Myocyte (in vitro differentiated cells): ENCODE data around the gene EDEM1. TPM values are rescaled to one million over a fixed set of nuclear protein-coding genes. Genes with fewer than 3 reads are reported as not detected.

Experiments used
- DNase-seq: peaks from one replicate; pipeline ENCODE4 v3.0.0-alpha.2; 2012; ENCODE audit warnings: low read depth
- total RNA-seq: library from RNA; depleted of rRNA; stranded (reverse); fragments of >200 nt; gene quantifications from 2 replicates; pipeline ENCODE4 v1.2.3, GENCODE V29; 2014

Gene EDEM1
- total RNA-seq, 1 donor from 2014 or later: 9.1 TPM

DNA sequence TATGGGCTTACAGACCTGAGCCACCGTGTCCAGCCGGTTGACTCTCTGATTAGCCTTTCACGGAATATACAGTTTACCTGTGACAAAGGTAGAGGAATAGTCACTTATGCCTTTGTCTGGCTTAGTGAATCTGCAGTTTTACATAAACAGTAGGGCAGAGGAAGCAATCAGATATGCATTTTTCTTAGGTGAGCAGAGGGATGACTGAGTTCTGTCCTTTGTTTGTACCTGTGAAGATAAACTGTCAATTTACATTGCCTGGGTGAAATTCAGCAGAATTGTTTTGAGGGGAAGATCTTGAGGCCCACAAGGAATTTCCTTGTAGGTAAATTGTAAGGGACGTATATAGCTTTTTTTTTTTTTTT lies 10.8 kb downstream of the EDEM1 start:
- no peak for DNase-seq

DNA sequence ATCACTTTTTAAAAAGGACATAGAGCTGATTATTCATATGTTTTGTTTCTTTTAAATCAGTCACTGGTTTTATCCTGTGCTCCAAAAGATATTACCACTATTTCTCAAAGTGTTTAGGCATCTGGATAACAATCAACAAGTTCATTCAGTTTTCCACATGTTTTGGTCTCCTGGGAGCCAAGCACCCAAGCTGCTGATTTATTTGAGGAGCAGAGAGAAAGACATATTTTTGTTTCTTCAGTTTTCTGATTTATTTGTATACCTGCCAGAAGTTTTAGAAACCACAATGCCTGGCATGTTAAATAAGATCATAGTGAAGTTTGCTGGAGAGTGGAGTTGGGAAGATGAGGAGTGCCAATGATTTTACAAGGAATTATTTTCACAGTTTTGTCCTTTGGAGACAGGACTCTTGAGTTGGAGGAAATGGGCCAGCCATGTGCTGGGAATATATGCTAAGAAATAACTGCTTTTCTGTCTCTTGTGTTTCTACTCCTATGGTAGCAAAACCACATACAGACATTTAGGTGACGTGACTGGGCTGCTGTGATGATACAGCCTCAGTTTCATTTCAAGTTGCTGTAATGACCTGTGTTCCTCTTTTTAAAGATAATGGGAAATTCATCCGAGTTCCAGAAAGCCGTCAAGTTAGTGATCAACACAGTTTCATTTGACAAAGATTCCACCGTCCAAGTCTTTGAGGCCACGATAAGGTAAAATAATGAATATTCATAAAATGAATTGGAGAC lies 11.7 kb downstream of the EDEM1 start:
- no peak for DNase-seq

DNA sequence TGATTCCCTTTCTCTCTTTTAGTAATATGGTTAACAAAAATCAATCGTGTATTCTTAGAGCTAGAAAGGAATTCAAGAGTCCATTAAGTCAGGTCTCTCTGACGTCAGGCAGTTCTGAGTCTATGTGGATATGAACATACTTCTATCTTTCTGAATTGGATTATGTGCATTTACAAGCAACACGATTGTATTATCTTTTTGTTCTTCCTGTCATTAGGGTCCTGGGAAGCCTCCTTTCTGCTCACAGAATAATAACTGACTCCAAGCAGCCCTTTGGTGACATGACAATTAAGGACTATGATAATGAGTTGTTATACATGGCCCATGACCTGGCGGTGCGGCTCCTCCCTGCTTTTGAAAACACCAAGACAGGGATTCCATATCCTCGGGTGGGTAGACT lies 14.0 kb downstream of the EDEM1 start:
- no peak for DNase-seq

- DNase-seq: no peak
Measured at GRCh38 chr3:5202222-5202621, 14.7 kb downstream of the EDEM1 start.

GRCh38 chr3:5205165-5205941 lies 17.8 kb downstream of the EDEM1 start:
- no peak for DNase-seq

- DNase-seq: no peak
Measured at GRCh38 chr3:5210926-5211325, 23.4 kb downstream of the EDEM1 start.

DNA sequence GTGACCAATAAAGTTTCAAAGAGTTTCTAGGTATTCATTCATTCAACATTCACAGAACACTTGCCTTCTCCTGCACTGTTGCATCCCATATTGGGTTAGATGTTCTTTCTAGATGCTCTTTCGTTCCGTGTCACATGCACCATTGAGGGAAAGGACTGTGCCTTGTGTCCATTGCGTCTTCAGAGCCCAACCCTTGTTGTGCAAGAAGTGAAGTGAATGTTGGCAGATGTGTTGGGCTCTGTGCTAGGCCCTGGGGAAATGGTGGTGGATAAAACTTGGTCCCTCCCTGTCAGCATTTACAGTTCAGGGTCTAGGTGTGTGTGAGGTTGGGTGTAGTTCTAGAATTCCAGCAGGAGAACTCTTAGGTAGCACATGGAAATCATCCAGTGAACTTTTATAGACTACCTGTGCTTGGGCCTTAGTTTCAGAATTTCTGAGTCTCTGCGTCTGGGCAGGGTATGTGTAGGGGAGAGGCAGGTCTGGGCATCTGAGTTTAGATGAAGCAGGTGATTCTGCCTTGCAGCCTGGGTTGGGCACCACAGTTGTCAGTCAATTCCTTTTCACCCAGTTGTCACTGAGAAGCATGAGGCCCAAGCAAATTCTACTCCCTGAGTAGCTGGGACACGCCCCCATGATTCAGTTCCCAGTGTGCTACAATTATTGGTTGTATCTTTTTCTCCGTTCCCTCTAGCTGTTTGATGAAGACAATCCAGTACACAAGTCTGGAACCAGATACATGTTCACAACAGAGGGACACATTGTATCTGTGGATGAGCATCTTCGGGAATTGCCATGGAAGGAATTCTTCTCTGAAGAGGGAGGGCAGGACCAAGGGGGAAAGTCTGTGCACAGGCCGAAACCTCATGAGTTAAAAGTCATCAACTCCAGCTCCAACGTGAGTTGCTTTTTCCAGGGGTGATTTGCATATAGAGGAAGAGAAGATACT lies 25.4 kb downstream of the EDEM1 start:
- no peak for DNase-seq

- no peak for DNase-seq
Measured at GRCh38 chr3:5213574-5213966, 26.1 kb downstream of the EDEM1 start.

DNA sequence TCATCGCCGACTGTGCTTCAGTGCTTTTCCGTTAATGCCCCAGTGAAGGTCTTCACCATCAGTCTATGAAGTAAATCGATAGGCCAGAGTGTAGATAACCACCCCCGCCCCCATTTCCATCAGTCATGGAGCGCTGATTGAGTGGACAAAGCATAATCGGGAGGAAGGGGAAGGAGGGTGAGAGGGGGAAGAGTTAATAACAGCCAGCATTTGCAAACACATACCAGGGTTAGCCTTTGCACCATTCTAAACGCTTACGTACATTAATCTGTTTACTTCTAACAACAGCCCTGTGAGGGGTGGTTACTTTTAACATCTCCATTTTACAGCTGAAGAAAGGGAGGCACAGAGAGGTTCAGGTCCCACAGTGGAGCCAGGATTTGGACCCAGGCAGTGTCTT lies 26.8 kb downstream of the EDEM1 start:
- DNase-seq: no peak

GRCh38 chr3:5217824-5218595 lies 30.5 kb downstream of the EDEM1 start:
- DNase-seq: peak; percentile 49

DNA sequence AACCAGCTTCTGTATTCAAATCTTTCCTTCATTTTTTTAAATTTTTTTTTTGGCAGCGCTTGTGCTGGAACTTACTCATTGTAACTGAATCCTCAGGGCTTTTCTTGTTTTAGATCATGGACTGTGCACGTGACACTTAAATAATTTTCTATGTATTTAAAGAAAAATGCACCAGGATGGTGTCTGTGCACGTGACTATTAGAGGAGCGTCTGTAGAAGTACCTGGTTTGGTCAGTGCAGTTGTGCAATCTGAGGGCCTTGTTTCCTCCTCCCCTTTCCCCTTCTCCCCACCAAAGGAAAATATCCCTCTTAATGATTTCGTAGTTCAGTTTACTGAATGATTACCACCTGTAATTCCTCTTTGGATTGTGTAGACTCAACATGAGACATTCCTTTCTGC lies 31.3 kb downstream of the EDEM1 start:
- DNase-seq: no peak

GRCh38 chr3:5219216-5219615 lies 31.7 kb downstream of the EDEM1 start:
- DNase-seq: no peak

- no peak for DNase-seq
Measured at GRCh38 chr3:5220193-5220592, 32.7 kb downstream of the EDEM1 start.

DNA sequence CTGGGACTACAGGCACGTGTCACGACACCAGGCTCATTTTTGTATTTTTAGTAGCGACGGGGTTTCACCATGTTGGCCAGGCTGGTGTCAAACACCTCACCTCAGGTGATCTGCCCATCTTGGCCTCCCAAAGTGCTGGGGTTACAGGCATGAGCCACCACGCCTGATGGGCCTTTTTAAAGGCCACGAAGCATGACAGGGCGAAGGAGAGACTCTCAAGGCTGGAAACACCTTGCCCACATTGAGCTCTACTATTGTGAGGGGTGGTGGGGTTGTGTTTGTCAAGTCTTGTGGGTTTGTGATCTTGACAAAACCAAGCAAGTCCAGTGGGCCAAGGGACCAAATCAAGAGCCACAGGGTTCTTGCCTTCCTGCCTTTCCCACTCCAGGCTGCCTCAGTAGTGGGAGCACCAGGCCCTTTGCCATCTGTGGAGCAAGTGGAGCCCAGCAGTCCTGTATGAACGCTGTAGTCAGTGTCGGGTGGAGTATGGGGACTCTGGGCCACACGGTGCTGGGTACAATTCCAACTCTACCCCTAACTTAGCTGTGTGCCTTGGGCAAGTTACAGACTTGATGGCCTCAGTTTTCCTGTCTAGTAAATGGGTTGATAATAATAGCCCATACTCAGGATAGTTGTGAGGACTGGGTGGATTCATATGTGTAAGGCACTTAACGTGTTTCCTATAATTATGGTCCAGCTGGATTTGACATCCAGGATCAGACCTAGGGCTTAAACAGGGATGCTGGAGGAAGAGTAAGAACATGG lies 33.3 kb downstream of the EDEM1 start:
- no peak for DNase-seq

GRCh38 chr3:5221701-5222100 lies 34.2 kb downstream of the EDEM1 start:
- no peak for DNase-seq

- no peak for DNase-seq
Measured at GRCh38 chr3:5222283-5223005, 34.9 kb downstream of the EDEM1 start.

DNA sequence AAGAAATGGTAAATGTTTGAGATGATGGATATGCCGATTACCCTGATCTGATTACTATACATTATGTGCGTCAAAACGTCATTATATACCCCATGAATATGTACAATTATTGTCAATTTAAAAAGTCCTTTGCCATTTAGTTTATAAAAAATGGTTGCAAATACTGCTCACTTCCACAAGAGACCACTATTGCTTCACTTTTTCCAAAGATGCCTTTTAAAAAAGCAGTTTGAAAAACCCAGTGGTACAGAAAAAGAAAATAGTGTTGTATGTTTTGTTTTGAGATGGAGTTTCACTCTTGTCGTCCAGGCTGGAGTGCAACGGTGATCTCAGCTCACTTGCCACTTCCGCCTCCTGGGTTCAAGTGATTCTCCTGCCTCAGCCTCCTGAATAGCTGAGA lies 39.3 kb downstream of the EDEM1 start:
- DNase-seq: peak; percentile 33

DNA sequence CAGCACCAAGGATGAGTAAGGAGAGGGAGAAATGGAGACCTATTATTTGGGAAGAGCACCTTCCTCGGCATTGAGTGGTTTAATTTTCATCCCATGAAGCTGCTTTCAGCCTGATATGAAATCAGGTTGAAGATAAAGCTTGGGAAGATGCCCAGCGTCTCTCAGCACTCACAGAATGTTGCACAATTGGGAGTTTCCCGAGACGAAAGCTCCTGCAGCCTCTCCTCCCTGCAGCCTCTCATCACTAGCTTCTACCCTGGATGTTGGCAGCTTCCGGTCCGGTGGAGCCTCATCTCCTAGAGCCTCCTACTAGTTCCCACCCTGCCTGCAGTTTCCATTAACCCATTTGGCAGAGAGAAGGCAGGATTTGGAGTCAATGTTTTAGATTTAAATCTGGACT lies 40.3 kb downstream of the EDEM1 start:
- no peak for DNase-seq

- no peak for DNase-seq
Measured at GRCh38 chr3:5229414-5229813, 41.9 kb downstream of the EDEM1 start.

GRCh38 chr3:5231074-5231473 lies 43.6 kb downstream of the EDEM1 start:
- DNase-seq: no peak
